Spleen (tissue), 7 donors: ENCODE measurements around the gene HECW1.

Source experiments
- CTCF ChIP-seq, 11 experiments: fragments of 200-600 bp in 7 of 11; fragments of 450-650 bp in 4 of 11; sonication (generic) in 4 of 11; IDR thresholded peaks in 8 of 11; conservative IDR thresholded peaks in 3 of 11; 1 replicate in 7 of 11; 2 replicates in 4 of 11; pipeline versions ENCODE4 v1.4.0 to v1.8.0; 2016 to 2021; ENCODE audit warnings: antibody characterized with exemption in 11 of 11, inconsistent platforms in 4 of 11, mild to moderate bottlenecking in 1 of 11
- POLR2AphosphoS5 ChIP-seq, 3 donors: sonication (generic); formaldehyde crosslinking; IDR thresholded peaks; one replicate each; pipeline ENCODE4 v1.5.1; 2017; ENCODE audit warnings: antibody characterized with exemption in 3 of 3
- donor health status: DM: no; HTN: no; CAD: no; lungs with moderate emphysema.
- donor health status: DM: no; HTN: no; CAD: no.
- donor health status: DM: no; HTN: no; CAD: no.

GRCh38 chr7:43588477-43589132 lies 476.2 kb downstream of the HECW1 start:
- TF ChIP-seq CTCF (IDR thresholded peaks at IDR 0.05 in 8 of 11, conservative IDR thresholded peaks at IDR 0.05 in 3 of 11), result no peak
- TF ChIP-seq POLR2AphosphoS5 (IDR thresholded peaks at IDR 0.05), result no peak
